ENCODE results near the gene PARP14.

The PARP14 gene

DNA sequence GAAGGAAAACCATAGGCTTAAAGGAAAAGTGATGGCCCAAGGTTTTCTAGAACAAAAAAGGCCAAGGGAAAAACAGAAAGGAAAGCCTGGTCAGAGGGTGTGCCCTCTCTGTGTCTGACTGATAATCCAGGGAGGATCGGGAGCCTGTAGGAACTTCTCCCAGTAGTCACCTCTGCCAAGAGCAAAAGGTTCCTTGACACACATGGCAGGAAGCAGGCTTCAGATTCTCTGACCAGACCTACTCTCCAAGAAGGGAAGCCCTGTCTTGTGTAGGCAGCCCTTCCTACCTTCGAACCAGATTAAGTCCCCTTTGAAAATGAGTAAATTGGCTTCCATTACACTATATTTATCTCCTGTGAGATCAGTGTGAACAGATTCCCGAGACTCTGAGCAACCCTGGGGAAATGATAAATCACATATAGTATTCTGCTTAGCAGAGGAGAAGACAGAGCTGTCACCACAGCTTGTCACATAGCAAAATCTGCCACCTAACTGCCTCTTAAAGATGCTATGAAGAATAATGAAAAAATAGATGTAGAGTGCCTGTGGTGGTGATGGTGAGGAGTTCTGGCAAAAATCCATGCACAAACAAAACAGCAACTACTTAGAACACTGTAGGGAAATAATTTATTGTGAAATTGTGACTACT is 38.8 kb downstream of the PARP14 start:
- peaks cover 27% of the 10 kb centered on the region for H3K36me3 ChIP-seq (ENCODE audit: control insufficient read depth, insufficient read depth, low read length)
- H3K4me3 ChIP-seq (replicated peaks; ENCODE audit: low read depth, low read length) = no peak overlapping the region
- DNase-seq (ENCODE audit: extremely low read depth, insufficient read length) = no peak
- TF ChIP-seq, protein P1, sequence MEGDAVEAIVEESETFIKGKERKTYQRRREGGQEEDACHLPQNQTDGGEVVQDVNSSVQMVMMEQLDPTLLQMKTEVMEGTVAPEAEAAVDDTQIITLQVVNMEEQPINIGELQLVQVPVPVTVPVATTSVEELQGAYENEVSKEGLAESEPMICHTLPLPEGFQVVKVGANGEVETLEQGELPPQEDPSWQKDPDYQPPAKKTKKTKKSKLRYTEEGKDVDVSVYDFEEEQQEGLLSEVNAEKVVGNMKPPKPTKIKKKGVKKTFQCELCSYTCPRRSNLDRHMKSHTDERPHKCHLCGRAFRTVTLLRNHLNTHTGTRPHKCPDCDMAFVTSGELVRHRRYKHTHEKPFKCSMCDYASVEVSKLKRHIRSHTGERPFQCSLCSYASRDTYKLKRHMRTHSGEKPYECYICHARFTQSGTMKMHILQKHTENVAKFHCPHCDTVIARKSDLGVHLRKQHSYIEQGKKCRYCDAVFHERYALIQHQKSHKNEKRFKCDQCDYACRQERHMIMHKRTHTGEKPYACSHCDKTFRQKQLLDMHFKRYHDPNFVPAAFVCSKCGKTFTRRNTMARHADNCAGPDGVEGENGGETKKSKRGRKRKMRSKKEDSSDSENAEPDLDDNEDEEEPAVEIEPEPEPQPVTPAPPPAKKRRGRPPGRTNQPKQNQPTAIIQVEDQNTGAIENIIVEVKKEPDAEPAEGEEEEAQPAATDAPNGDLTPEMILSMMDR (IDR thresholded peaks at IDR 0.05; ENCODE audit: insufficient read depth, low read length, poor library complexity, severe bottlenecking) = no peak
- H3K27me3 ChIP-seq (replicated peaks; ENCODE audit: control insufficient read depth, insufficient read depth, low read length) = no peaks in the 10 kb centered on the region

GRCh38 chr3:122725106-122725505 is 44.5 kb downstream of the PARP14 start:
- no peak for DNase-seq (ENCODE audit: extremely low read depth, insufficient read length)
- TF ChIP-seq, protein P1 (IDR thresholded peaks at IDR 0.05; ENCODE audit: insufficient read depth, low read length, poor library complexity, severe bottlenecking) = no peak
- no peaks in the 10 kb centered on the region for H3K27me3 ChIP-seq (replicated peaks; ENCODE audit: control insufficient read depth, insufficient read depth, low read length)
- H3K36me3 ChIP-seq (ENCODE audit: control insufficient read depth, insufficient read depth, low read length) = peaks cover 13% of the 10 kb centered on the region
- H3K4me3 ChIP-seq (replicated peaks; ENCODE audit: low read depth, low read length) = no peak overlapping the region

- H3K27me3 ChIP-seq (replicated peaks; ENCODE audit: control insufficient read depth, insufficient read depth, low read length) = no peaks in the 10 kb centered on the region
- TF ChIP-seq, protein P1 (IDR thresholded peaks at IDR 0.05; ENCODE audit: insufficient read depth, low read length, poor library complexity, severe bottlenecking) = no peak
- no peak for DNase-seq (ENCODE audit: extremely low read depth, insufficient read length)
- peaks cover 12% of the 10 kb centered on the region for H3K36me3 ChIP-seq (ENCODE audit: control insufficient read depth, insufficient read depth, low read length)
- no peak overlapping the region for H3K4me3 ChIP-seq (replicated peaks; ENCODE audit: low read depth, low read length)
These were observed 46.7 kb downstream of the PARP14 start for GRCh38 chr3:122727294-122727693.

- no peaks in the 10 kb centered on the region for H3K27me3 ChIP-seq (replicated peaks; ENCODE audit: control insufficient read depth, insufficient read depth, low read length)
- TF ChIP-seq, protein P1 (IDR thresholded peaks at IDR 0.05; ENCODE audit: insufficient read depth, low read length, poor library complexity, severe bottlenecking) = no peak
- DNase-seq (ENCODE audit: extremely low read depth, insufficient read length) = no peak
- peaks cover 11% of the 10 kb centered on the region for H3K36me3 ChIP-seq (ENCODE audit: control insufficient read depth, insufficient read depth, low read length)
- no peak overlapping the region for H3K4me3 ChIP-seq (replicated peaks; ENCODE audit: low read depth, low read length)
These were observed 47.1 kb downstream of the PARP14 start for GRCh38 chr3:122727766-122728165.

DNA sequence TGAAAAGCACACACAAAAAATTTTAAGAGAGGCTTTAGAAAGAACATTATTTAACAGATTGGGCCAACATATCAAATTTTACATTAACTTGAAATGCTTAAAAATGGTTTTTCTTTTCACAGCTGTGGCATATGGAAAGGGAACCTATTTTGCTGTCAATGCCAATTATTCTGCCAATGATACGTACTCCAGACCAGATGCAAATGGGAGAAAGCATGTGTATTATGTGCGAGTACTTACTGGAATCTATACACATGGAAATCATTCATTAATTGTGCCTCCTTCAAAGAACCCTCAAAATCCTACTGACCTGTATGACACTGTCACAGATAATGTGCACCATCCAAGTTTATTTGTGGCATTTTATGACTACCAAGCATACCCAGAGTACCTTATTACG is 47.5 kb downstream of the PARP14 start:
- Histone ChIP-seq H3K36me3 (ENCODE audit: control insufficient read depth, insufficient read depth, low read length) (peaks cover 11% of the 10 kb centered on the region), H3K4me3 (replicated peaks; ENCODE audit: low read depth, low read length) (no peak overlapping the region), H3K27me3 (replicated peaks; ENCODE audit: control insufficient read depth, insufficient read depth, low read length) (no peaks in the 10 kb centered on the region)
- DNase-seq (ENCODE audit: extremely low read depth, insufficient read length) = no peak
- TF ChIP-seq, protein P1 (IDR thresholded peaks at IDR 0.05; ENCODE audit: insufficient read depth, low read length, poor library complexity, severe bottlenecking) = no peak
